ENCODE results near the gene ATP9A. TPM values are rescaled to one million over a fixed set of nuclear protein-coding genes. Genes with fewer than 3 reads are reported as not detected.

Gene ATP9A
- total and polyA plus RNA-seq, 2 of the 8 experiments (the other 6 are each of a cell fraction or from before 2014, with no cell fraction given), result 5.0 to 6.4 TPM

- TF ChIP-seq CHD7 (IDR thresholded peaks at IDR 0.05; ENCODE audit: insufficient replicate concordance, low read length) (no peak), RNF2 (IDR thresholded peaks at IDR 0.05; ENCODE audit: borderline replicate concordance, low read depth, low read length, missing control alignments, poor library complexity, severe bottlenecking) (no peak), SIN3A (conservative IDR thresholded peaks at IDR 0.05 in 1 of 2, IDR thresholded peaks at IDR 0.05 in 1 of 2; ENCODE audit: low read depth in 1 of 2, low read length in 2 of 2) (no peak), RXRA (IDR thresholded peaks at IDR 0.05; ENCODE audit: insufficient read depth, low read depth, low read length) (no peak), ATF3 (IDR thresholded peaks at IDR 0.05; ENCODE audit: insufficient read depth, low read depth, low read length) (no peak), JUND (IDR thresholded peaks at IDR 0.05; ENCODE audit: low read length) (no peak), KDM5A (IDR thresholded peaks at IDR 0.05; ENCODE audit: low read length) (no peak)
Observed at GRCh38 chr20:51807720-51808250, 39.6 kb upstream of the ATP9A start (continued).

Measured in H1 (cell line).